H9 (cell line): ENCODE measurements around the gene SCYGR1. TPM values are rescaled to one million over a fixed set of nuclear protein-coding genes. Genes with fewer than 3 reads are reported as not detected.

Source experiments
- DNase-seq: peaks from one replicate; pipeline ENCODE4 v3.0.0-alpha.2; 2017
- H2AFZ ChIP-seq: one replicate; pipeline ENCODE4 v1.6.1; 2013; ENCODE audit warnings: mild to moderate bottlenecking, low read length, control low read depth, moderate library complexity
- H2AK5ac ChIP-seq: 2 replicates; pipeline ENCODE4 v1.6.1; 2013; ENCODE audit warnings: low read length, control low read depth, mixed read lengths; ENCODE audit not compliant: insufficient read length
- H2BK120ac ChIP-seq: one replicate; pipeline ENCODE4 v1.6.1; 2013; ENCODE audit warnings: low read depth, mild to moderate bottlenecking, low read length, control low read depth, inconsistent platforms; ENCODE audit not compliant: poor library complexity, severe bottlenecking
- H2BK12ac ChIP-seq: 2 replicates; pipeline ENCODE4 v1.6.1; 2013; ENCODE audit warnings: low read length, control low read depth, mixed read lengths, low read depth; ENCODE audit not compliant: insufficient read length
- H2BK15ac ChIP-seq: 2 replicates; pipeline ENCODE4 v1.6.1; 2013; ENCODE audit warnings: low read depth, low read length, control low read depth
- H2BK20ac ChIP-seq: one replicate; pipeline ENCODE4 v1.6.1; 2013; ENCODE audit warnings: low read depth, mild to moderate bottlenecking, low read length, control low read depth, inconsistent platforms; ENCODE audit not compliant: poor library complexity, severe bottlenecking
- H2BK5ac ChIP-seq: 2 replicates; pipeline ENCODE4 v1.6.1; 2013; ENCODE audit warnings: low read length, control low read depth, mixed read lengths; ENCODE audit not compliant: insufficient read length
- H3K14ac ChIP-seq: 2 replicates; pipeline ENCODE4 v1.6.1; 2013; ENCODE audit warnings: low read length, control low read depth; ENCODE audit not compliant: insufficient read depth
- H3K18ac ChIP-seq: 2 replicates; pipeline ENCODE4 v1.6.1; 2013; ENCODE audit warnings: low read depth, mild to moderate bottlenecking, mixed read lengths, low read length, control low read depth; ENCODE audit not compliant: insufficient read length
- H3K23ac ChIP-seq: 2 replicates; pipeline ENCODE4 v1.6.1; 2013; ENCODE audit warnings: low read length, control low read depth, mixed read lengths, low read depth; ENCODE audit not compliant: insufficient read length
- H3K23me2 ChIP-seq: 2 replicates; pipeline ENCODE4 v1.6.1; 2013; ENCODE audit warnings: low read depth, mild to moderate bottlenecking, mixed read lengths, low read length, control low read depth; ENCODE audit not compliant: insufficient read length, poor library complexity, severe bottlenecking
- H3K27ac ChIP-seq: 2 replicates; pipeline ENCODE4 v1.5.1; 2013; ENCODE audit warnings: low read length, control low read depth, mixed read lengths, low read depth; ENCODE audit not compliant: insufficient read length
- H3K27me3 ChIP-seq: 2 replicates; pipeline ENCODE4 v1.6.1; 2013; ENCODE audit warnings: low read length, control low read depth, inconsistent platforms; ENCODE audit not compliant: insufficient read depth
- H3K4ac ChIP-seq: 2 replicates; pipeline ENCODE4 v1.6.1; 2013; ENCODE audit warnings: low read depth, mild to moderate bottlenecking, control low read depth, inconsistent platforms, low read length, moderate library complexity
- H3K4me1 ChIP-seq: 2 replicates; pipeline ENCODE4 v1.6.1; 2013; ENCODE audit warnings: low read length, control low read depth, inconsistent platforms; ENCODE audit not compliant: insufficient read depth
- H3K4me2 ChIP-seq: 2 replicates; pipeline ENCODE4 v1.6.1; 2013; ENCODE audit warnings: low read length, control low read depth, mixed read lengths; ENCODE audit not compliant: insufficient read length, insufficient read depth
- H3K56ac ChIP-seq: 2 replicates; pipeline ENCODE4 v1.6.1; 2013; ENCODE audit warnings: low read depth, mild to moderate bottlenecking, mixed read lengths, low read length, control low read depth; ENCODE audit not compliant: insufficient read length
- H3K79me1 ChIP-seq: 2 replicates; pipeline ENCODE4 v1.6.1; 2013; ENCODE audit warnings: low read depth, mild to moderate bottlenecking, moderate library complexity, low read length, control low read depth, inconsistent platforms; ENCODE audit not compliant: insufficient read depth, poor library complexity, severe bottlenecking
- H3K79me2 ChIP-seq: 2 replicates; pipeline ENCODE4 v1.6.1; 2013; ENCODE audit warnings: low read length, control low read depth, inconsistent platforms; ENCODE audit not compliant: insufficient read depth
- H3K9ac ChIP-seq: 2 replicates; pipeline ENCODE4 v1.6.1; 2013; ENCODE audit warnings: low read length, control low read depth, mixed read lengths; ENCODE audit not compliant: insufficient read length; ENCODE audit errors: extremely low read depth
- H3K9me3 ChIP-seq: one replicate; pipeline ENCODE4 v1.6.1; 2013; ENCODE audit warnings: low read depth, low read length, inconsistent platforms; ENCODE audit not compliant: control insufficient read depth
- H3T11ph ChIP-seq: one replicate; pipeline ENCODE4 v1.6.1; 2013; ENCODE audit warnings: mild to moderate bottlenecking, low read length, control low read depth, inconsistent platforms
- H4K20me1 ChIP-seq: one replicate; pipeline ENCODE4 v1.6.1; 2013; ENCODE audit not compliant: control insufficient read depth, insufficient read length, insufficient read depth
- H4K5ac ChIP-seq: 2 replicates; pipeline ENCODE4 v1.6.1; 2013; ENCODE audit warnings: low read depth, mild to moderate bottlenecking, mixed read lengths, low read length, control low read depth; ENCODE audit not compliant: insufficient read length
- H4K8ac ChIP-seq: replicated peaks from 2 replicates; pipeline ENCODE4 v1.6.1; 2013; ENCODE audit warnings: low read length, control low read depth, mixed read lengths, low read depth; ENCODE audit not compliant: insufficient read length
- H4K91ac ChIP-seq: 2 replicates; pipeline ENCODE4 v1.6.1; 2013; ENCODE audit warnings: low read depth, mild to moderate bottlenecking, moderate library complexity, mixed read lengths, low read length, control low read depth; ENCODE audit not compliant: insufficient read length
- H3K27ac Mint-ChIP-seq, 3 experiments: 2 replicates in 2 of 3; 3 replicates in 1 of 3; pipeline ENCODE4 v1.8.0; 2020 to 2021; ENCODE audit warnings: mixed read lengths in 3 of 3, mild to moderate bottlenecking in 1 of 3, moderate library complexity in 1 of 3
- H3K27me3 Mint-ChIP-seq: 2 replicates; pipeline ENCODE4 v1.8.0; 2021; ENCODE audit warnings: low read depth, mild to moderate bottlenecking, moderate library complexity, mixed read lengths
- H3K36me3 Mint-ChIP-seq, 3 experiments: 2 replicates in 2 of 3; 3 replicates in 1 of 3; pipeline ENCODE4 v1.8.0; 2020 to 2021; ENCODE audit warnings: low read depth in 3 of 3, mixed read lengths in 3 of 3; ENCODE audit not compliant: insufficient read depth in 1 of 3
- H3K4me1 Mint-ChIP-seq, 2 experiments: 2 replicates each; pipeline ENCODE4 v1.8.0; 2020; ENCODE audit warnings: mixed read lengths in 2 of 2
- H3K4me3 Mint-ChIP-seq, 2 experiments: 2 replicates in 1 of 2; 3 replicates in 1 of 2; pipeline ENCODE4 v1.8.0; 2020 to 2021; ENCODE audit warnings: mild to moderate bottlenecking in 2 of 2, mixed read lengths in 2 of 2, moderate library complexity in 1 of 2
- H3K9me3 Mint-ChIP-seq, 2 experiments: 2 replicates in 1 of 2; 3 replicates in 1 of 2; pipeline ENCODE4 v1.8.0; 2020; ENCODE audit warnings: mild to moderate bottlenecking in 2 of 2, mixed read lengths in 2 of 2, moderate library complexity in 1 of 2
- CTCF ChIP-seq: fragments of 200-600 bp; sonication (generic); conservative IDR thresholded peaks from 3 replicates; pipeline ENCODE4 v1.8.0; 2021; ENCODE audit warnings: antibody characterized with exemption, mild to moderate bottlenecking
- WGBS: extraction: QIAGEN DNeasy Blood & Tissue Kit; methylation state at CpG from one replicate; pipeline ENCODE4 v1.1.7; 2013; ENCODE audit warnings: missing lambda C conversion rate, low lambda C conversion rate, mixed read lengths; ENCODE audit not compliant: insufficient read length; ENCODE audit errors: extremely low coverage; 5-methylcytosine and 5-hydroxymethylcytosine counted together
- total RNA-seq: library from RNA; stranded (reverse); gene quantifications from 2 replicates; pipeline ENCODE4 v1.2.1, GENCODE V29; 2021

Gene SCYGR1
- total RNA-seq, 1 experiment from 2014 or later = not detected

DNA sequence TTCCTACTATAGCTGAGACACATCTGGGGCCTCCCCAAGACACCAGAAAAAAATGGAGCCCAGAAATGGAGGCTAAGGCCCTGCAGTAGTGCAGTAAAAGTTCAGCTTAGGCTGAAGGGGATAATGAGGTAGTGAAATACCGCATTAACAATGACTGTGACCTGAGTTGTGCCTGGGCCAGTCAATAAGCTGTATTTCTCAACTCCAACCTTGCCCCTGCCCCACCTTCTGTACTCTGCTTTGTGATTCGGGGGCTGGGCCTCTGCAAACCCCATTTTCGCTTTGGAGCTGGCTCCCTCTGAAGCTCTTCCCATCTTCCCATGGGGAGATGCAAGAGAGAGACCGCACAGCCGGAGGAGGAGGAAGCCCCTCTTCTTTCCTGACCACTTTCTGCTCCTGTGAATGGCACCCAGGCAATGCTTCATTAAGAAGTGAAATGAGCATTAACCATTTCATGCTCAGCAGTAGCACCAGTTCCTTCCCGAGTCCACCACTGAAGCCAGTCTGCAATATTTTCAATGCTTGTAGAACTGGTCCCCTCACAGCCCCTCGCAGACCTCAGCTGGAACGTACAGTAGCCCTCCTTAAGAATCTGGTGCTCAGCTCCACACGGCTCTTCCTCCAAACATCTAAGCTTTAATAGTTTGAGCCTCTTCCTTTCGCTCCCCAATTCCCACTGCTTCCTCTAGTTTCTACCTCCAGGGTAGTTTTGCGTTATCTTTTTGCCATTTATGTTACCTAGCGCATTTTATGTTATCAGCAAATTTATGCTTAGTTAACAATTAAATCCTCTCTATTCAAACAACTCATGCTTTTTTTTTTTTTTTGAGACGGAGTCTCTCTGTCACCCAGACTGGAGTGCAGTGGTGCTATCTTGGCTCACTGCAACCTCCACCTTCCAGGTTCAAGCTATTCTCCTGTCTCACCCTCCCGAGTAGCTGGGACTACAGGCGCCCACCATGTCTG lies 32.6 kb upstream of the SCYGR1 start:
- no peak overlapping the region for H2AK5ac ChIP-seq

More for the DNA sequence above, 32.6 kb upstream of the SCYGR1 start:
- H3K4me2 ChIP-seq = no peak overlapping the region
- H2BK120ac ChIP-seq = no peak overlapping the region
- H2BK20ac ChIP-seq = no peak overlapping the region
- H3K4me1 ChIP-seq = no peaks in the 10 kb centered on the region
- H2BK5ac ChIP-seq = no peak overlapping the region
- H2BK12ac ChIP-seq = no peak overlapping the region
- no peak overlapping the region for H4K5ac ChIP-seq
- H3K14ac ChIP-seq = no peak overlapping the region
- H3K23ac ChIP-seq = no peak overlapping the region
- H3K36me3 Mint-ChIP-seq = no peaks in the 10 kb centered on the region; a peak in 1 of 7 replicates
- H3K4me3 Mint-ChIP-seq = no peak overlapping the region
- H2BK15ac ChIP-seq = no peak overlapping the region
- peaks cover 10 to 17% of the 10 kb centered on the region in 2 experiments for H3K4me1 Mint-ChIP-seq
- no peaks in the 10 kb centered on the region for H3K9me3 ChIP-seq
- no peak overlapping the region for H3K56ac ChIP-seq
- DNase-seq = no peak
- no CpG with 5 or more reads among the region's 15 CpGs for WGBS
- H3K27me3 Mint-ChIP-seq = no peaks in the 10 kb centered on the region
- H2AFZ ChIP-seq = no peak overlapping the region
- H3K9ac ChIP-seq = no peak overlapping the region
- no peaks in the 10 kb centered on the region for H4K20me1 ChIP-seq
- no peak overlapping the region for H4K91ac ChIP-seq
- no peaks in the 10 kb centered on the region for H3K79me2 ChIP-seq
- no peaks in the 10 kb centered on the region for H3K23me2 ChIP-seq
- H3K4ac ChIP-seq = no peak overlapping the region
- H3K18ac ChIP-seq = no peak overlapping the region
- H4K8ac ChIP-seq = no peak overlapping the region
- no peak overlapping the region for H3T11ph ChIP-seq
- no peaks in the 10 kb centered on the region; a peak in 1 of 5 replicates for H3K9me3 Mint-ChIP-seq
- no peaks in the 10 kb centered on the region for H3K79me1 ChIP-seq
- H3K27ac Mint-ChIP-seq = no peak overlapping the region
- no peak overlapping the region for H3K27ac ChIP-seq
- TF ChIP-seq CTCF = no peak
- H3K27me3 ChIP-seq = no peaks in the 10 kb centered on the region
